HepG2 (cell line): Measurements from ENCODE around the gene LYST. TPM values are rescaled to one million over a fixed set of nuclear protein-coding genes. Genes with fewer than 3 reads are reported as not detected.

ENCODE experiments used
- MNT ChIP-seq: fragments of 450-650 bp; IDR thresholded peaks from 2 replicates; pipeline ENCODE4 v1.6.1; 2016
- PATZ1 ChIP-seq: sonication (generic); formaldehyde crosslinking; IDR thresholded peaks from 2 replicates; pipeline ENCODE4 v1.4.0; 2020; ENCODE audit warnings: missing genetic modification reagents
- ZNF382 ChIP-seq: sonication (generic); formaldehyde crosslinking; IDR thresholded peaks from 2 replicates; pipeline ENCODE4 v1.5.0; 2020; ENCODE audit warnings: missing genetic modification reagents, mild to moderate bottlenecking, borderline replicate concordance
- ZNF430 ChIP-seq: sonication (generic); formaldehyde crosslinking; IDR thresholded peaks from 2 replicates; pipeline ENCODE4 v1.9.0; 2021; ENCODE audit warnings: mild to moderate bottlenecking, missing genetic modification reagents
- polyA plus RNA-seq, 8 experiments: library from polyadenylated mRNA; depleted of rRNA in 3 of 8; stranded (reverse) in 7 of 8; unstranded in 1 of 8; fragments of >200 nt; fragmentation: Illumina TruSeq in 4 of 8; extraction: Trizol in 4 of 8; gene quantifications; 2 replicates each; pipeline versions ENCODE4 v1.2.1 to v1.2.3, GENCODE V29; 2011 to 2016; ENCODE audit warnings: low read depth in 4 of 8, missing spikeins in 1 of 8, mixed read lengths in 1 of 8; ENCODE audit not compliant: insufficient read depth in 1 of 8
- total RNA-seq, 5 experiments: library from RNA; depleted of rRNA; stranded (reverse); fragments of >200 nt; fragmentation: Illumina TruSeq; extraction: Trizol; gene quantifications; 2 replicates each; pipeline ENCODE4 v1.2.3, GENCODE V29; 2016; ENCODE audit warnings: low read depth in 1 of 5
- TF ChIP-seq, protein P1 (sequence below): sonication (generic); formaldehyde crosslinking; IDR thresholded peaks from 2 replicates; pipeline ENCODE4 v1.5.0; 2020; ENCODE audit warnings: mild to moderate bottlenecking, missing genetic modification reagents, borderline replicate concordance
- TF ChIP-seq, protein P2 (sequence below): sonication (generic); formaldehyde crosslinking; IDR thresholded peaks from 2 replicates; pipeline ENCODE4 v1.4.0; 2020; ENCODE audit warnings: missing genetic modification reagents
- TF ChIP-seq, protein P3 (sequence below): sonication (generic); IDR thresholded peaks from 2 replicates; pipeline ENCODE4 v1.6.1; 2016; ENCODE audit warnings: low read depth, borderline replicate concordance

LYST gene
- total and polyA plus RNA-seq, 2 of the 13 experiments (the other 11 are each of a cell fraction or from before 2014, with no cell fraction given) = 0.91 to 2.5 TPM

- TF ChIP-seq MNT (no peak), PATZ1 (CRISPR knock-in tag) (no peak), ZNF382 (no peak), ZNF430 (no peak)
- TF ChIP-seq, protein P1, sequence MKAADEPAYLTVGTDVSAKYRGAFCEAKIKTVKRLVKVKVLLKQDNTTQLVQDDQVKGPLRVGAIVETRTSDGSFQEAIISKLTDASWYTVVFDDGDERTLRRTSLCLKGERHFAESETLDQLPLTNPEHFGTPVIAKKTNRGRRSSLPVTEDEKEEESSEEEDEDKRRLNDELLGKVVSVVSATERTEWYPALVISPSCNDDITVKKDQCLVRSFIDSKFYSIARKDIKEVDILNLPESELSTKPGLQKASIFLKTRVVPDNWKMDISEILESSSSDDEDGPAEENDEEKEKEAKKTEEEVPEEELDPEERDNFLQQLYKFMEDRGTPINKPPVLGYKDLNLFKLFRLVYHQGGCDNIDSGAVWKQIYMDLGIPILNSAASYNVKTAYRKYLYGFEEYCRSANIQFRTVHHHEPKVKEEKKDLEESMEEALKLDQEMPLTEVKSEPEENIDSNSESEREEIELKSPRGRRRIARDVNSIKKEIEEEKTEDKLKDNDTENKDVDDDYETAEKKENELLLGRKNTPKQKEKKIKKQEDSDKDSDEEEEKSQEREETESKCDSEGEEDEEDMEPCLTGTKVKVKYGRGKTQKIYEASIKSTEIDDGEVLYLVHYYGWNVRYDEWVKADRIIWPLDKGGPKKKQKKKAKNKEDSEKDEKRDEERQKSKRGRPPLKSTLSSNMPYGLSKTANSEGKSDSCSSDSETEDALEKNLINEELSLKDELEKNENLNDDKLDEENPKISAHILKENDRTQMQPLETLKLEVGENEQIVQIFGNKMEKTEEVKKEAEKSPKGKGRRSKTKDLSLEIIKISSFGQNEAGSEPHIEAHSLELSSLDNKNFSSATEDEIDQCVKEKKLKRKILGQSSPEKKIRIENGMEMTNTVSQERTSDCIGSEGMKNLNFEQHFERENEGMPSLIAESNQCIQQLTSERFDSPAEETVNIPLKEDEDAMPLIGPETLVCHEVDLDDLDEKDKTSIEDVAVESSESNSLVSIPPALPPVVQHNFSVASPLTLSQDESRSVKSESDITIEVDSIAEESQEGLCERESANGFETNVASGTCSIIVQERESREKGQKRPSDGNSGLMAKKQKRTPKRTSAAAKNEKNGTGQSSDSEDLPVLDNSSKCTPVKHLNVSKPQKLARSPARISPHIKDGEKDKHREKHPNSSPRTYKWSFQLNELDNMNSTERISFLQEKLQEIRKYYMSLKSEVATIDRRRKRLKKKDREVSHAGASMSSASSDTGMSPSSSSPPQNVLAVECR (CRISPR knock-in tag) = no peak
- TF ChIP-seq, protein P2, sequence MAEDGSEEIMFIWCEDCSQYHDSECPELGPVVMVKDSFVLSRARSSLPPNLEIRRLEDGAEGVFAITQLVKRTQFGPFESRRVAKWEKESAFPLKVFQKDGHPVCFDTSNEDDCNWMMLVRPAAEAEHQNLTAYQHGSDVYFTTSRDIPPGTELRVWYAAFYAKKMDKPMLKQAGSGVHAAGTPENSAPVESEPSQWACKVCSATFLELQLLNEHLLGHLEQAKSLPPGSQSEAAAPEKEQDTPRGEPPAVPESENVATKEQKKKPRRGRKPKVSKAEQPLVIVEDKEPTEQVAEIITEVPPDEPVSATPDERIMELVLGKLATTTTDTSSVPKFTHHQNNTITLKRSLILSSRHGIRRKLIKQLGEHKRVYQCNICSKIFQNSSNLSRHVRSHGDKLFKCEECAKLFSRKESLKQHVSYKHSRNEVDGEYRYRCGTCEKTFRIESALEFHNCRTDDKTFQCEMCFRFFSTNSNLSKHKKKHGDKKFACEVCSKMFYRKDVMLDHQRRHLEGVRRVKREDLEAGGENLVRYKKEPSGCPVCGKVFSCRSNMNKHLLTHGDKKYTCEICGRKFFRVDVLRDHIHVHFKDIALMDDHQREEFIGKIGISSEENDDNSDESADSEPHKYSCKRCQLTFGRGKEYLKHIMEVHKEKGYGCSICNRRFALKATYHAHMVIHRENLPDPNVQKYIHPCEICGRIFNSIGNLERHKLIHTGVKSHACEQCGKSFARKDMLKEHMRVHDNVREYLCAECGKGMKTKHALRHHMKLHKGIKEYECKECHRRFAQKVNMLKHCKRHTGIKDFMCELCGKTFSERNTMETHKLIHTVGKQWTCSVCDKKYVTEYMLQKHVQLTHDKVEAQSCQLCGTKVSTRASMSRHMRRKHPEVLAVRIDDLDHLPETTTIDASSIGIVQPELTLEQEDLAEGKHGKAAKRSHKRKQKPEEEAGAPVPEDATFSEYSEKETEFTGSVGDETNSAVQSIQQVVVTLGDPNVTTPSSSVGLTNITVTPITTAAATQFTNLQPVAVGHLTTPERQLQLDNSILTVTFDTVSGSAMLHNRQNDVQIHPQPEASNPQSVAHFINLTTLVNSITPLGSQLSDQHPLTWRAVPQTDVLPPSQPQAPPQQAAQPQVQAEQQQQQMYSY (CRISPR knock-in tag) = no peak
- TF ChIP-seq, protein P3, sequence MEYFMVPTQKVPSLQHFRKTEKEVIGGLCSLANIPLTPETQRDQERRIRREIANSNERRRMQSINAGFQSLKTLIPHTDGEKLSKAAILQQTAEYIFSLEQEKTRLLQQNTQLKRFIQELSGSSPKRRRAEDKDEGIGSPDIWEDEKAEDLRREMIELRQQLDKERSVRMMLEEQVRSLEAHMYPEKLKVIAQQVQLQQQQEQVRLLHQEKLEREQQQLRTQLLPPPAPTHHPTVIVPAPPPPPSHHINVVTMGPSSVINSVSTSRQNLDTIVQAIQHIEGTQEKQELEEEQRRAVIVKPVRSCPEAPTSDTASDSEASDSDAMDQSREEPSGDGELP = no peak
These were observed 21.5 kb upstream of the LYST start (continued) for GRCh38 chr1:235888119-235888643.
